DMS114 treated with DMSO at 0.1 percent for 48 hours (cell line): ENCODE data around the gene CCDC85C.

Experiments used
- DNase-seq: peaks from one replicate; lab custom pipeline; 2025; ENCODE audit not compliant: unreplicated experiment; lab: John Stamatoyannopoulos, UW

The CCDC85C gene

DNA sequence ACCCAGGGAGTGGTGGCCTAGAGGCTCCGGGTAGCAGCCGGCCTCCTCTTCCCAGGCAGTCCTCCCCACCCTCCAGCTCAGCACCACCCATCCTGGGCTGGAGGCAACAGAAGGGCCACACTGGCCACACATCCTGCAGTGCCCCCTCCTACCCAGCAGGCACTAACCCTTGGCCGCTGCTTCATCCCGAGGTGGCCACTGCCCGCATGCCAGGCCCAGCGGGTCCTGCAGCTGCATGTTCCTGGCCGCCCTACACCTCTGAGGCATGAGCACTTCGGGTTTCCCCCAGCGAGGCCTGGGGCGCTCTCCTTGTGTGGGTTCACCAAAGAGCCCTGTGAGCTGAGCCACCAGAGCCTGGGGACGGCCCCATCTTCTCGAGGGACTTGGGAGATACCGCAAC is 61.4 kb downstream of the CCDC85C start:
- no peak for DNase-seq

- DNase-seq, result no peak
These were observed 62.1 kb downstream of the CCDC85C start for GRCh38 chr14:99541677-99542470.

GRCh38 chr14:99541211-99541610 is 62.8 kb downstream of the CCDC85C start:
- DNase-seq, result no peak

DNA sequence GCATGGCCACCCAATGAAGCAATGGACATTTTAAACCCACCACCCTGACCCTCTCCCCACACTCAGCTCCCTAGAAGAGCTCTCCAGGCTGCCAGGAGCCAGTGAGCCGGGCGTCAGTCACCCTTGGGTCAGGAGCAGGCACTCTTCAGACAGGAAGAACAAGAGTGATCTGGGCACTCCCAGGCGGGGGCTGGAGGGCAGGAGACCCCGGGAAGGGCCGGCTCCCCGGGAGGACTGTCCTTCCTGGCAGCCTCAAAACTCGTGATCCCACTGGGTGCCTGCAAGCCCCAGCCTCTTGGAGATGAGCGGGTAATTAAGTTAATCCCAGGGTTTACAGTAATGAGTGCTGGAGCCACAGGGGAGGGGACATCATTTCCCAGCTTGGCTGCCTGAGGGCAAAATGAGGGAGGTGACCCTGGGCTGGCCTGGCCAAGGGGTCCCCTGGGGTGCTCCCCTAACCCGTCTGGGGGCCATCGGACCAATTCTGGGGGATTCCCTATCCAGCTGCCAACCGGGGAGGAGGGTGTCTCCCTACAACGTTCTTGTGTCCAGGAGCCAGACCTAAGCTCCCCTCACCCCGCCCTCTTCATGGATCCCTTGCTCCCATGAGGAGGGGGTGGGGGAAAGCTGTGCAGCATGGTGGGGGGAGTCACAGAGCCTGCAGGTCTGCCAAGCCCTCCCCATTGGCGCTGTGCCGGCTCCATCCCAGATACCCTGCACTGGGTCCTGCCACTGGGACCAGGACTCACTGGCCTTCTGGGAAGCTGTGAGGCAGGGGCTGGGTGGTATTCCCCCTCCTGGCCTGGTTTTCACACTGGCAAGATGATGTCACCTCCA is 63.6 kb downstream of the CCDC85C start:
- no peak for DNase-seq

DNA sequence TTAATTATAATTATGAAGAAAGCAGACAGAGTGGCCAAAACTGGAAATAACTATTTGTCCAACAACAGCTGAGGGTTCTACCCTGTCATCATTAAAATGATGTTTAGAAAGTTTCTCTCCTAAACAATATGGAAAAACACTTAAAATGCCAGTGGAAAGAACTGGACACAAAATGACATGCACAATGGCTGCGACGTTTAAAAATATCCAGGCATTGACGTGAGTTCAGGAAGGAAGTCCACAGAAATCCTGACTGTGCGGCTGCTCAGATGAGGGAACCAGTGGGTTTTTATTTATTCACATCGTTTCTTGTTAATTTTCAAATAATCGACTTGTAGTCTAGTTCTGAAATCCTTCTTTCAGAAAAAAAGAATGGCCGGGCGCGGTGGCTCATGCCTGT is 64.5 kb downstream of the CCDC85C start:
- DNase-seq, result no peak

- DNase-seq, result no peak
These were observed 65.3 kb downstream of the CCDC85C start for GRCh38 chr14:99538733-99539132.

DNA sequence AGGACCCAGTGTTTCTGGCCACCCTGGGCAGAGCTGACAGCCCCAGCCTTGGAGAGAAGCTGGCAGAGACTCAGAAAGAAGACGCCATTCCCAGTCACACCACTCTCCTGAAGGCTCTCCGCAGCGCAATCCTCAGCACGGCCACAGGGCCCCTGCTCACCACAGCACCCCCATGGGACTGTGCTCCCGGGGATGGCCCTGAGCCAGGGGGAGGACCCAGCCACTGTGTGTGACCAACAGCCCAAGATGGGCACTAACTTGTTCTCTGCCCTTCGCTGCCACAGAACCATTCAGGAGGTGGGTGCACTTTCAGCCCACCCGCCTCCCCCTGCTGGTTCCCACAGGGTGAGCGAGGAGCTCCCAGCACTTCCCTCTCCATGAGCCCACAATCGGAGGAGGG is 65.7 kb downstream of the CCDC85C start:
- no peak for DNase-seq

- no peak for DNase-seq
These were observed 66.6 kb downstream of the CCDC85C start for GRCh38 chr14:99537399-99537798.

- DNase-seq, result no peak
These were observed 67.9 kb downstream of the CCDC85C start for GRCh38 chr14:99535908-99536778.

- no peak for DNase-seq
These were observed 68.6 kb downstream of the CCDC85C start for GRCh38 chr14:99535448-99535847.

DNA sequence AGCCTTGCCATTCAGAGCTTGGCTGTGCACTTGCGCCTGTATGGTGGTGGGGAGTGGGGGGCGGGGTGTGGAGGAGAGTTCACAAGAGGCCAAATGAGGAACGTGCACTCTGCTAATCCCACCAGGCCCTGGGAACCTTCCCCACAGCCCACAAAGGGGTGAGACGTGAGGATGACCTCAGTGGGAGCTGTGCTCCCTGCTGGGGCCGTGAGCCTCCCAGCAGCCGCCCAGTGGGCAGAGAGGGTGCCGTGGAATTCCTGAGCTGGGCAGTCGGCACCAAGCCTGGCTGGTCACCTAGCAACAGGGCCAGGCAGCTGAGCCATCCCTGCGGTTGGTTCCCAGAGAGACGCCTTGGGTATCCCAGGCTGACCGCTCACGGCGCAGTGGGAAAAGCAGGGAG is 69.1 kb downstream of the CCDC85C start:
- no peak for DNase-seq

- DNase-seq, result no peak
These were observed 69.7 kb downstream of the CCDC85C start for GRCh38 chr14:99534333-99534732.

- no peak for DNase-seq
These were observed 71.7 kb downstream of the CCDC85C start for GRCh38 chr14:99532310-99532709.

DNA sequence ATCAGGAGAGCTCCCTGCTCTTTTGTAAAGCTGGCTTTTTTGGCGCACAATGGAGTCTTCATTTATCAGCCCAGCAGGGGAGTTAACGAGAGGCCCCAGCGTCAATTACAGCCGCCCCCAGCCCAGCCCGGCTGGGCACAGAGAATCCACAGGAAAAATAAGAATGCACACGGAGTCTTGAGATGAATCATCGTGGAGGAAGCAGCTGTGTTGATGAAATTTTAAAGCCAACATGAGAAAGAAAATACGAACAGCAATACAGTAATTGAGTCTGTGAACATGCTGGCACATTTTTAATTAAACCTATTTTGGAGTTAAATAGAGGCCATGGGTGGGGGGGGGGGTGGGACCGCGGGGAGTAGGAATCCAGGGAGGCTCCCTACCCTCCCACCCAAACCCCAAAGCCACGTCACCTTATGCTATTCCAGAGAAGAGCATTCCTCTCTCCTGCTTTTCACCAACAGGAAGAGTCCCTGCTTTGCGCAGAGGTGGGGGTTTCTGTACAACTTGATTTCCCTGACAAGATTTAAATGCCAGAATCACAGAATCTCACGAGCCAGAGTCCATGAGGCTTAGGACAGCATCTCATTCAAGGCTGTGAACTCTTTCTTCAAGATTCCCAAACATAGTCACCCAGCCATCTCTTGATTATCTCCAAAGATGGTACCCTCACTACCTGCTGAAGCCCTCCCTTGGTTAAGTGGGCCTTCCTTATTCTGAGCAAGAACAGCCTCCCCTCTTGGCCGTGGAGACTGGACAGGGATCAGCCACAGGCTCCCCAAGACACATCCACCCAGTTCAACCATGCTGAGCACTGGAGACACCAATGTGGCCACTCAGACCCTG is 72.5 kb downstream of the CCDC85C start:
- no peak for DNase-seq

GRCh38 chr14:99530407-99531155 is 73.4 kb downstream of the CCDC85C start:
- DNase-seq, result no peak

- no peak for DNase-seq
These were observed 74.1 kb downstream of the CCDC85C start for GRCh38 chr14:99529899-99530298.

GRCh38 chr14:99527427-99528076 is 76.5 kb downstream of the CCDC85C start:
- no peak for DNase-seq

DNA sequence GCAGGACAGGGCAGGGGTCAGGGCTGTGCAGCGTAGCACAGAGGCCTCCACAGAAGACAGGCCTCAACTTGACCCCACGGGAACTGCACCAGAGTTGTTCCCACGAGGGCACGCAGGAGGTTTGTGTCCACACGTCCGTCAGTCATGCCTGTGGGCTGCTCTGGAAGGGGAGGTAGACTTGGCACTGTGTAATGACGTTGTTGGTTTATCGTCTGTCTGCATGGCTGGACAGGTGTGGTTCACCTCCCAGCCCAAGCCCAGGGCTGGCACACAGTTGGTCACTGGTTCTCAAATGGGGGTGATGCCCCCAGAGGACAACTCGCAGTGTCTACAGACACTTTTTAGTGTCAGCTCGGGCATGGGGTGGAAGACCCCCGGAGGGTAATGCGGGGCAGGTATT is 77.0 kb downstream of the CCDC85C start:
- no peak for DNase-seq

DNA sequence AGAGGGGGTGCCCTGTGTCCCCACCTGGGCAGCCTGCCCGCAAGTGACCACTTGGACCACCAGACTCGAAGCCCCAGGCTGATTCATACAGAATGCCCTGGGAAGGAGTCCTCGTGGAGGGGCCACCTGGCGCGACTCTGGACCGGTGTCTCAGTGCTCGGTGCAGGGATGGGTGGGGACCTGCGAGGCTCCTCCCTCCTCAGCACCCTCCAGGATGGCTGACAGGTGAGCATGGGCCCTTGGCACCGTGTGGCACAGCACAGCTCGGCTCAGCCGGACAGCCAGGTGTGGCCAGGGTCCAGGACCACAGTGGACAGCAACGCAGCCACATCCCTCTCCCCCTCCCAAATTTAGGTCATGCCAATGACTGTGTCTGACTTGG is 78.3 kb downstream of the CCDC85C start:
- no peak for DNase-seq
